GF-D8 (cell line): ENCODE data around the gene PROP1.
"Not testable (repeated sequence)": the region's sequence is repeated elsewhere in the genome, so short reads cannot be mapped to it uniquely, and the experiment has no call there.

Experiments used
- DNase-seq: peaks from one replicate; lab custom pipeline; 2025; lab: John Stamatoyannopoulos, UW

PROP1 gene

DNA sequence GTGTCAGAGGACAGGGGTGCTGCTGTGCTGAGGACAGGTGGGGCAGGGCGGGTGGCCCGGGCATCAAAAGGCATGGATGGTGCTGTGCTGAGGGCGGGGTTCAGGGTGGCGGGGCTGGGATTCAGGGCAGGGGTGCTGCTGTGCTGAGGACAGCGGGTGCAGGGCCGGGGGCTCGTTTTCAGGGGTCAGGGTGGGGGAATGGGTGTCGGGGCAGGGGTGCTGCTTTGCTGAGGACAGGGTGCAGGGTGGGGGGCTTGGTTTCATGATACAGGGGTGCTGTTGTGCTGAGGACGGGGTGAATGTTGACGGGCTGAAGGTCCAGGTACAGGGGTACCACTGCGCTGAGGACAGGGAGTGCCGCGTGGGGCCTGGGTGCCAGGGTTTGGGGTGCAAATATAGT, 50.9 kb downstream of the PROP1 start:
- DNase-seq: not testable (repeated sequence)

DNA sequence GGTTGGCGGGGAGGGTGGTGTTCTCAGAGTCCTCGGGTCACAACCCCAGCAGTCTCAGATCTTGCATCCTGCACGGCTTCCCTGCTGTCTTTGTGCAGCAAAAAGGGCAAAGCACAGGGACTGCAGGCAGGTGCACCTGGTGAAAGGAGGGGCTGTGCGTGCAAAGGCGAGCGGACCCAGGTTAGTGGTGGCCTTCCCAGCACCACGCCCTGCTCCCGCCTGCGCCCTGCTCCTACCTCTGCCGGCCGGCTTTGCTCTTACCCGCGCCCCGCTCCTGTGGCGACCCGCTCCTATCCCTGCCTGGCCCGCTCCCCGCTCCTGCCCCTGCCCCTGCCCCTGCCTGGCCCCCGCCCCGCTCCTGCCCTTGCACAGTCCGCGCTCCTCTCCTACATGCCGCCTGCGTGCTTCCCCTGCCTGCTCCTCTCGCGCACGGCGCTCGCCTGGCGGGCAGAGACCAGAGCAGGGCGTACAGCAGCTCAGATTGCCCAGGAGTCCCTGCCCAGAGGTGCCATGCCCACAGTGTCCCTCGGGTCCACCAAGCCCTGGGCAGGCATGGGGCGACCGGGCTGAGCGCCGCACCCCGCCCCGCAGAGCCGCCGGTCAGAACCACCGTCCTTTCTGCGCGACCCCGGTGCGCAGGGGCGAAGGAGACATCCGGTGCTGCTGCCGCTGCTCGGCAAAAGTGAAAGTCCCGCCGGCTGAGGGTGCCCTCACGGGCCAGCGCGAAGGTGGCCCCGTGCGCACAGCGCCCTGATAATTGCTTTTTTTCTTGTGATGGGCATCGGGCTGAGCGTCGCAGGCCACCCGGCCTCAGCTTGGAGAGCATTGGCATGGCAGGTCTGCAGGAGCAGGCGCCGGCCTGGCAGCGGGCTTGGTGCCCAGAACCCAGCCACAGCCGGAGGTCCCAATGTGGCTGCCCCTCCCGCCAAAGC, 52.0 kb downstream of the PROP1 start:
- DNase-seq: not testable (repeated sequence)

DNA sequence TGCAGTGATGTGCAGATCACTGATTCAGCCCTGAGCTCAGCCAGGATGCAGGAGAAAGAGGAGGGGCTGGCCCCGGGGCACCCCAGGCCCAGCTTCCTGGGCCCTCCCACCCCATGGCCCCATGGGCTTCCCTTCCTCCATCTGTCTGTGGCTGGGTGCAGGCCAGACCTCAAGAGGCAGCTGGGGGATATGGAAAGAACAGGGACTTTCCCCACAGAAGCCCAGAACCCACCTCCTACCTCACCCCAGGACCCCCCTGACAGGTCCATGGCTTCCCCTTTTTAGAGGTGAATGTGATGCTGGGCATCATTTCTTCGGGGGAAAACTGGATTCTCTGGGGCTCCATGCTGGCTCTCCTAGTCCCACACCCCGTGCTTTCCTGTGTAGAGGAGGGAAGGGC, 53.1 kb downstream of the PROP1 start:
- DNase-seq: not testable (repeated sequence)
